G401 (cell line): Measurements from ENCODE around the gene GRID2. TPM values are rescaled to one million over a fixed set of nuclear protein-coding genes. Genes with fewer than 3 reads are reported as not detected.

Experiments
- DNase-seq: peaks from one replicate; pipeline ENCODE4 v3.0.0-alpha.2; 2015; ENCODE audit warnings: low spot score
- in situ Hi-C: cut with HindIII; loops from 2 replicates; pipeline ENCODE4 v1.10.0; 2016; ENCODE audit warnings: low sequenced_read_pairs, mixed read lengths
- total RNA-seq: library from RNA; depleted of rRNA; stranded (reverse); fragments of >200 nt; shearing (Covaris generic); gene quantifications from 2 replicates; pipeline ENCODE4 v1.2.3, GENCODE V29; 2014

GRID2 gene
- total RNA-seq, 1 experiment from 2014 or later: not detected

DNA sequence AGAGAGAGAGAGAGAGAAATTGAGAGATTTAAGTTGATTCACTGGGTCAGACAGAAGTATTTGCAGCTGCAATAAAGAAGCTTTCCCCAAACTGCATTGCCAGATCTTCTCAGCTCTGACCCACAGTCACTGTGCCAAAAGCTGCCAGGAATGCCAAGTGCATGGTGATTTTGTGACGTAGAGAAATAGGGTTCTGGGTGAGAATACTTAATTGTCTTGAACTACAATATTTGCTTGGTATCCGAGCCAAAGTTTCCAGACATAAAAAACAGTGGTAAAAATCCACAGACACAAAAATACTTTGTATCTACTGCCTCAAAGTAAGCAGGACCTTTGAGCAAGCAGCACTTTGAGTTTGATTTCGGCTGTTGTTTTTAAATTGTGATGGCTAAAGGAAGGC, 331.1 kb downstream of the GRID2 start:
- in situ Hi-C loops: no loop called here
- peak; percentile 21 for DNase-seq

DNA sequence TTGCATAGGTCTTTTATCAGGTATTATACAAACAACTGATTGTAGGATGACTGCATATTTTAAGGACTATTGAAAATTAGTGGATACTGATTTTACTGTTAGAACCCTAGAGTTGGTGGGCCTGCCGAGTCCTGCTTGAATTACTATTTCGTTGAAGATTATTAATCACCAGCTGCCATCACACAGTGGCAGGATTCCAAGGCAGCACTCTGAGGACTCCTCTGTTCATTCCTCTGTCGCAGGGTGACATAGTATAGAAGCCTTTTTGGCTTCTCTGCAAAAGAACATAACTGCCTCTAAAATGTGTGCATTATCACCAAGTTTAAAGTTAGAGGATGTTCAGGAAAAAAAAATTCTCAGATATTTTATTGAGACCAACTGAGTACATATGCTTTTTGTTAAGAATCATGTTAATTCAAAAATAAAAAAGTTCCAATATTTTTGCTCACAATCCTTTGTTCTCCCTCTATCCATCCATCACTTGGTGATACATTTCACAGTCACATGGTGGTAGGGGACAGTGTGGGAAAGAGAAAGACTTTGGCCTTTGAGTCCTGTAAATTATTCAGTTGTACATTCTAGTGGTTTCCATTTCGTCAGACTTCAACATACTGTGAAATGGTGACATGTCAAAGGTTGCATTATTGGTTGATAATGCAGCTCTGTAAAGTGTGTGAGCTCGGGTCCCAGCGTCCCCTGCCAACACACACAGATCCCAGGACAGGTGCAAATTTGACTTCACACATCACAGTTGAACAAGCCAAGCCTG, 332.5 kb downstream of the GRID2 start:
- in situ Hi-C loops: no loop called here
- peak; percentile 25 for DNase-seq

GRCh38 chr4:92641409-92641808, 337.6 kb downstream of the GRID2 start:
- in situ Hi-C loops: no loop called here
- DNase-seq: no peak

DNA sequence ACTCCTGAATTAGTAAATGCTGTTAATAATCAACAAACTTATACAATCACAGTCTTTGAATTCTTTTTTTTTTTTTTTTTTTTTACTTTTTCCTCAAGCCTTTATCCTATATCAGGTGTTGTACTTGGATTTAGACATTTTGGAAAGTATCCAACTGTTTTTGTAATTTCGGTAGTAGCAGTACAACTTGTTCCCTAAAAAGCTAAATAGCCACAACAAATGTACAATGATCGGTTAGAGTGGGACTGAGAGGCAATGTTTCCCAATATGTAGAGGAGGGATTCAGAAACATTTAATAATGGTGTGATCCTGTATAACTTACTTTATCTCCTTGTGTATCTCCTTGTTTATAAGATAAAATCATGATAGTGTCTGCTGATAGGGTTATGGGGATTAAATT, 343.1 kb downstream of the GRID2 start:
- peak; percentile 52 for DNase-seq
- in situ Hi-C loops: no loop called here

DNA sequence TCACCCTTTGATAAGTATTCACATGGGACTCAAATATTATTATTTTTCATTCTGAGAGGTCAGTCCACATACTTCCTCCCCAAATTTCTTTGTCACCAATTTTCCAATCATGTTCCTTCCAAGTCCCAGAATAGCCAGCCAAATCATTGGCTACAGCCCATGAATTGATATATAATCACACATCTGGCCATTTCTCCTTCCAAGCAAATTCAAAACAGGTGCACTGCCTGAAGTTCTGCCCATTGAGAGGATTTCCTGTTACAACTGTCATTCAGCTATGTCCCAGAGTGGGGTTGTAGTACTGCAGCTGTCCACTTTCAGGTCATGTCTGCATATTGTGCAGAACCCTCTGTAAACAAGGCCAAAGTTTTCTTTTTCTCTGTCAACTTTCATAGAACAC, 347.8 kb downstream of the GRID2 start:
- in situ Hi-C loops: no loop called here
- no peak for DNase-seq

- in situ Hi-C loops: no loop called here
- DNase-seq: no peak
These were observed 350.3 kb downstream of the GRID2 start for GRCh38 chr4:92654084-92654483.

GRCh38 chr4:92657695-92658094, 353.9 kb downstream of the GRID2 start:
- in situ Hi-C loops: no loop called here
- DNase-seq: no peak

DNA sequence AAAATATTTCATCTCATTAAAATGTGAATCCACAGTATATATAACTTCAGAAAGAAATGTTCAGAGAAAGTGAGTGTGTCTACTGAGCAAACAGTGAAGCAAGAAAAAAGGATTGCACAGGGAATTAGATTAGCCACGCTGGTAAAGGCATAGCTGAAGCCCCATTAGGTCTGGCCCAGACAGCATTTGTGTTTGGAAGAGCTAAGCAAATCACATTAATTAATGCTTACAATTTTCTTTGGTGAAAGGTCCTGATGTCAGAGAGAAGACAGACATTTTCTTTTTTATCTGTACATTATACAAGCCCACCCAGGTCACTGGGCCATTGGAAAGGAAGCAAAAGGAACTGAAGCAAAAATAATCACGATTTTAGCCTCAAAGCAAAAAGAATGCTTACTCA, 354.6 kb downstream of the GRID2 start:
- in situ Hi-C loops: no loop called here
- DNase-seq: no peak

DNA sequence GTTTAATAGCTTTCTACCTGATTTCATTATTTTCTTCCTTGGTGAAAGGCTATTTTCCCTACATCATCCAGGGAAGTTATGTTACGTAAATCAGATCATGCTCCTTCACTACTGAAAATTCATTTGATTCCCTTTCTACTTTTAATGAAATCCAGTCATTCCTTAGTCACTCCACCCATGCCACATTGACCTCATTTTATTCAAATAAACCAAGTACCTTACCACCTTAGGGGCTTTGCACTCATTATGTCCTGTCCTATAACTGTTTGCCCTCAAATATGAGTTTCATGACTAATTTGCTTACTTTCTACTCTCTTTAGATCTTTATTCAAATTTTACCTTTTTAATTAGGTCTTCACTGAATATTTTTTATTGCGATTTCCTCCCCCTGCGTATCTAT, 374.0 kb downstream of the GRID2 start:
- in situ Hi-C loops: no loop called here
- DNase-seq: no peak

GRCh38 chr4:92678292-92678691, 374.5 kb downstream of the GRID2 start:
- no peak for DNase-seq
- in situ Hi-C loops: no loop called here

DNA sequence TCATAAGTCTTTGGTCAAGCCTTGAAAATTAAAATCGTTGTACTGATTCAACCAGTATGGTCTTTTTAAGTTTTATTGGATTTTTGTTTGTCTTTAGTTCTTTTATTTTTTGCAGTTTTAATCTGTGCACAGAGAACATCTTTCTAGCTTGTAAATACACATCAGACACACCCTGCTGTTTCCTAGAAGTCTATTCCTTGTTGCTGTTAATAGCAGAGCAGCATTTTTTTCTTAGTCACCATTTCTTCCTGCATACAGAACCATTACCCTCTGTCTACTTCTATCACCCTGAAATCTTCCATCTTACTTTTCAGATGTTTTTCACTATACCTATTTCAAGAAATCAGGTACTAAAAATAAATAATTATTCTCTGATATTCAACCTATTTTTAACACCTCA, 375.4 kb downstream of the GRID2 start:
- DNase-seq: no peak
- in situ Hi-C loops: no loop called here

DNA sequence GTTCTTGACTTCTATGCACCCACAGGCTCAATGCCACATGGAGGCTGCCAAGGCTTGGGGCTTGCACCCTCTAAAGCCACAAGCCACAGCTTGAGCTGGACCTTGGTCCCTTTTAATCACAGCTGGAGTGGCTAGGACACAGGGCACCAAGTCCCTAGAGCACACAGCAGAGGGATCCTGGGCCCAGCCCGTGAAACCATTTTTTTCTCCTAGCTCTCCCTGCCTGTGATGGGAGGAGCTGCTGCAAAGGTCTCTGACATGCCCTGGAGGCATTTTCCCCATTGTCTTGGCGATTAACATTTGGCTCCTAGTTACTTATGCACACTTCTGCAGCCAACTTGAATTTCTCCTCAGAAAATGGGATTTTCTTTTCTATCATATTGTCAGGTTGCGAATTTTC, 410.9 kb downstream of the GRID2 start:
- in situ Hi-C loops: no loop called here

DNA sequence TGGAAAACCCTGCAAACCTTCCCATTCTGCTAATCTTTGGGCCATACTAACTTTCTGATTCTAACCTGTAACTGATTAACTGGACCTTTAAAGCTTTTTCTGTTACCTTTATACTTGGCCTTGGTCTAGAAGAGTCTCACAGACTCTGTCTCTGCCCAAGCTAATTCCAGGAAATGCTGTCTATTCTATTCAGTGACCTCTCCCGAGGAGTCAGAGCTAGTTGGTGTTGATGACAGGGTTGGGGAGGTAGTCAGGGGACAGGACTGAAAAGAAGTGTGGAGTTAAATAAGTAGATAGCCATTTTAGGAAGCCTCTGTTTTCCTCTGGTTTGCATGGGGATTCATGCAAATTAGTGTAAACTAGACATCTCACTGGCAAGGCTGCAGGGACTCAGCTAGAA, 429.5 kb downstream of the GRID2 start:
- in situ Hi-C loops: no loop called here

More for the DNA sequence above, 410.9 kb downstream of the GRID2 start:
- no peak for DNase-seq

GRCh38 chr4:92735025-92735665, 431.4 kb downstream of the GRID2 start:
- in situ Hi-C loops: no loop called here
- DNase-seq: no peak

More for the DNA sequence above, 429.5 kb downstream of the GRID2 start:
- no peak for DNase-seq

DNA sequence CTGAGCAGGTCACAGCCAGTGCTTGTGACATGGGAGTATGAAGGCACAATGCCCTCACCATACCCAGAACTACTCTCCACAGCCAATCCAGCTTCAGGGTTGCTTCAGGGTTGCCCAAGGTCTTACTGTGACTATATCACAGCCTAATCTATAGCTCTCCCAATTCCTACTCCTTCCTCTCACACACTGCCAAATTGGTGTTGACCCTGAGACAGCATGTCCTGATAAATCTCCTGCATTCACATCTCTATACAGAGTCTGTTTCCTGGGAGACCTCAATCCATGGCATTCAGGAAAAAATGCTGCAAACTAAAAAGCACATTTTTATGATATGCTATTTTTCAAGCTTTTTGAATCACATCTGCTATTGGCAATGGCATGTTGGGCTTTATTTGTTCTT, 456.7 kb downstream of the GRID2 start:
- no peak for DNase-seq
- in situ Hi-C loops: no loop called here

GRCh38 chr4:92776080-92776479, 472.3 kb downstream of the GRID2 start:
- in situ Hi-C loops: no loop called here

GRCh38 chr4:92789741-92790140, 486.0 kb downstream of the GRID2 start:
- in situ Hi-C loops: no loop called here
- peak; percentile 39 for DNase-seq

More at GRCh38 chr4:92776080-92776479, 472.3 kb downstream of the GRID2 start:
- DNase-seq: no peak

DNA sequence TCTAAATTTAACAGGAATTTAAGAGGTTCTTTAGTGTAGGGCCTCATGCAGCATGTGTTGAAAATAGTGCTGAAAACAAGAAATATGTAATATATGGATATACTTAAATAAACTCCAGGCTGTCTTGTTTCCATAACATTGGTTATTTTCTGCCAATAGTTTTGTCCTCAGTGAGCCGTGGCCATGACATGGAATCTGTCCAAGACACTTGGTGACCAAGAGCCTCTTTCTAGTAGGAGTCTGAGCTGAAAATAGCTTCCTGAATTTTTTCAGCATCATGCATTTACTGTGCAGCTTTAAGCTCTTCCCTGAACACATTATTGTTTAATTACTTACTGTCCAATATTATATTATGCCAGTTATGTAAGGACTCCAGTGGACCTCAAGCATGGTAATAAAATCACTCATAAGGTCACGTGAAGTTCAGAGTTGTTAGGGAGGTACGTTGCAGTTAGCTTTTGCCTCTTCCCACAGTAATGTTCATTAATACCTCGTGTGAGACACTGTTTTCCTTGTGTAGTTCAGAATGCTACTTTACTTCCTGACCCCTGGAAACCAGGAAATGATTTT, 488.2 kb downstream of the GRID2 start:
- in situ Hi-C loops: no loop called here
- DNase-seq: peak; percentile 68

DNA sequence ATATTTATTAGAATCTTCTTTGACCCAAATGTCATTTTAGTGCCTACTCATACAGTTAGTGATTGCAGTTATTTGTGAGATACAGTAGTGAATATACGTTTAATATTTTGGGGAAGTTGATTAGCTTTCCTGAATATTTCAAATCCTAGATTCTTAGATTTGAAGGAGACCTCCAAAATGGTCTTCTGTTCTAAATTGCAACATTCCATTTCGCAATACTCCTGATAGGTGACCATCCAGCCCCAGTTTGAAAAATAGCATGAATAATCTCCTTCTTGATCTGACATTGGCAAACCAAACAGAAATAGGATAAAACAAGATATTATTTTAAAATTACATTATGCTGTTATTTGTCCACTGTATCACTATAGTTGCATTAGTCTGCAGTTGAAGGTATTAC, 505.6 kb downstream of the GRID2 start:
- in situ Hi-C loops: no loop called here
- DNase-seq: no peak

DNA sequence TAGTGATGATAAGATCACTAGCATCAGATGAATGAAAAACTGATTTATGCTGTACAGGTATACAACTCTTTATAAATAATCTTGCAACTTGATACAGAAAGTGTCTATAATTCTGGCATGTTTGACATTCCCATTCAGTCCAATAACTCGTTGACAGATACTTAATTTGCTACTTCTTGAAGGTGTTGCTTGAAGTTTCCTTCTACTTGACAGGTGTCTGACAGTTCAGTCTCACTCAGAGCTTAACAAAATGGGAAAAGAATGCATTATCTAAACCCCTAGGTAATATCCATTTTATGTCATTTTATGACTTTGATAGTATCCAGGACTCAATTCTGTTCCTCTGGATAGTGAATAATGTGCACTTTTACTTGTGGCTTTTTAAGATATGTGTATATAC, 508.9 kb downstream of the GRID2 start:
- no peak for DNase-seq
- in situ Hi-C loops: no loop called here

- in situ Hi-C loops: no loop called here
- DNase-seq: no peak
These were observed 510.9 kb downstream of the GRID2 start for GRCh38 chr4:92814677-92815076.
